A549 (cell line): ENCODE measurements around the gene MADD. TPM values are rescaled to one million over a fixed set of nuclear protein-coding genes. Genes with fewer than 3 reads are reported as not detected.

Experiments
- ATAC-seq, 2 experiments: fragments of 200-7000 bp in 1 of 2; fragments of >200 bp in 1 of 2; cut with Nextera tagmentation in 1 of 2; cut with Tn5 transposase in 1 of 2; 3 replicates each; pipeline versions ENCODE4 v1.8.0 to v1.9.1; 2018 to 2020; ENCODE audit warnings: mild to moderate bottlenecking in 1 of 2, moderate library complexity in 1 of 2
- CTCF ChIA-PET: fragments of 300-600 bp; sonication (Branson Sonifier 250); formaldehyde crosslinking; extraction: SDS; loops from one replicate; lab custom pipeline; 2021; ENCODE audit warnings: antibody characterized with exemption, inconsistent platforms; lab: Yijun Ruan, JAX
- POLR2A ChIA-PET: fragments of 350-600 bp; formaldehyde crosslinking; extraction: SDS; loops from one replicate; lab custom pipeline; 2021; ENCODE audit warnings: antibody characterized with exemption, inconsistent platforms; lab: Yijun Ruan, JAX
- DNase-seq, 2 experiments: peaks; one replicate each; pipeline versions ENCODE4 v3.0.0 to v3.0.0-alpha.2; 2011 to 2016; ENCODE audit warnings: low read depth in 1 of 2, low spot score in 1 of 2
- FAIRE-seq: peaks from 2 replicates; lab custom pipeline; 2011; peaks lifted over from hg19 to GRCh38; lab: Jason Lieb, UNC
- H3K27ac ChIP-seq, 2 experiments: fragments of >200 bp; sonication (Bioruptor Twin); formaldehyde crosslinking; 3 replicates each; pipeline ENCODE4 v1.5.1; 2016 to 2017
- H3K4me1 ChIP-seq: fragments of >200 bp; sonication (Bioruptor Twin); formaldehyde crosslinking; 3 replicates; pipeline ENCODE4 v1.6.1; 2016
- H3K4me2 ChIP-seq: fragments of >200 bp; sonication (Bioruptor Twin); formaldehyde crosslinking; 3 replicates; pipeline ENCODE4 v1.6.1; 2016
- H3K4me3 ChIP-seq: fragments of >200 bp; sonication (Bioruptor Twin); formaldehyde crosslinking; 3 replicates; pipeline ENCODE4 v1.5.1; 2016
- H3K9me3 ChIP-seq: fragments of >200 bp; sonication (Bioruptor Twin); formaldehyde crosslinking; 3 replicates; pipeline ENCODE4 v1.6.1; 2016
- ATOH8 ChIP-seq: fragments of 250-450 bp; sonication (Bioruptor Pico); IDR thresholded peaks from 2 replicates; pipeline ENCODE4 v1.5.0; 2020; ENCODE audit warnings: low read depth, mild to moderate bottlenecking, moderate library complexity
- CEBPB ChIP-seq, 2 experiments: fragments of >200 bp in 1 of 2; sonication (Bioruptor Twin) in 1 of 2; formaldehyde crosslinking in 1 of 2; IDR thresholded peaks; 2 replicates each; pipeline ENCODE4 v1.6.1; 2012 to 2016
- CHD4 ChIP-seq: fragments of 200-600 bp; sonication (generic); IDR thresholded peaks from 2 replicates; pipeline ENCODE4 v1.6.1; 2016; ENCODE audit warnings: antibody characterized with exemption, mild to moderate bottlenecking, borderline replicate concordance
- CTCF ChIP-seq: fragments of >200 bp; sonication (Bioruptor Twin); formaldehyde crosslinking; IDR thresholded peaks from 3 replicates; pipeline ENCODE4 v1.5.1; 2016
- EHF ChIP-seq: fragments of 250-450 bp; sonication (Bioruptor Pico); IDR thresholded peaks from 2 replicates; pipeline ENCODE4 v1.5.0; 2020; ENCODE audit warnings: mild to moderate bottlenecking
- GATA3 ChIP-seq: IDR thresholded peaks from 2 replicates; pipeline ENCODE4 v1.6.1; 2012; ENCODE audit warnings: borderline replicate concordance
- HEYL ChIP-seq: fragments of 250-450 bp; sonication (Bioruptor Pico); IDR thresholded peaks from 2 replicates; pipeline ENCODE4 v1.8.0; 2021; ENCODE audit warnings: mild to moderate bottlenecking, moderate library complexity
- HOXA7 ChIP-seq: fragments of 250-450 bp; sonication (Bioruptor Pico); IDR thresholded peaks from 2 replicates; pipeline ENCODE4 v1.5.0; 2020; ENCODE audit warnings: mild to moderate bottlenecking, moderate library complexity
- HOXB5 ChIP-seq: fragments of 250-450 bp; sonication (Bioruptor Pico); IDR thresholded peaks from 2 replicates; pipeline ENCODE4 v1.5.0; 2020; ENCODE audit warnings: mild to moderate bottlenecking, moderate library complexity
- MAZ ChIP-seq: fragments of 150-350 bp; IDR thresholded peaks from 2 replicates; pipeline ENCODE4 v1.6.1; 2014; ENCODE audit warnings: antibody characterized with exemption, low read depth, low read length, borderline replicate concordance
- NPAS2 ChIP-seq: fragments of 250-450 bp; sonication (Bioruptor Pico); IDR thresholded peaks from 2 replicates; pipeline ENCODE4 v1.8.0; 2022; ENCODE audit warnings: mild to moderate bottlenecking, moderate library complexity, borderline replicate concordance
- PHF8 ChIP-seq: fragments of 200-600 bp; sonication (generic); IDR thresholded peaks from 2 replicates; pipeline ENCODE4 v1.6.1; 2016; ENCODE audit warnings: low read depth, mild to moderate bottlenecking, antibody characterized with exemption, moderate library complexity, borderline replicate concordance
- POLR2AphosphoS2 ChIP-seq: conservative IDR thresholded peaks from 2 replicates; pipeline ENCODE4 v1.6.1; 2012; ENCODE audit warnings: low read length, improper control_type of control experiment, inconsistent platforms
- RAD21 ChIP-seq, 2 experiments: fragments of >200 bp in 1 of 2; sonication (Bioruptor Twin) in 1 of 2; formaldehyde crosslinking in 1 of 2; IDR thresholded peaks in 1 of 2; conservative IDR thresholded peaks in 1 of 2; 2 replicates in 1 of 2; 3 replicates in 1 of 2; pipeline ENCODE4 v1.6.1; 2012 to 2018; ENCODE audit warnings: inconsistent platforms in 1 of 2
- RCOR1 ChIP-seq: fragments of 150-350 bp; IDR thresholded peaks from 2 replicates; pipeline ENCODE4 v1.6.1; 2014; ENCODE audit warnings: antibody characterized with exemption, low read length, low read depth
- REST ChIP-seq: fragments of 200-600 bp; sonication (generic); IDR thresholded peaks from 2 replicates; pipeline ENCODE4 v1.6.1; 2016; ENCODE audit warnings: antibody characterized with exemption, mild to moderate bottlenecking, moderate library complexity
- RNF2 ChIP-seq: fragments of 200-600 bp; sonication (generic); IDR thresholded peaks from 2 replicates; pipeline ENCODE4 v1.6.1; 2016; ENCODE audit warnings: low read depth, mild to moderate bottlenecking, antibody characterized with exemption, moderate library complexity, borderline replicate concordance
- WGBS: methylation state at CpG from one replicate; pipeline ENCODE4 v1.1.6; 2017; ENCODE audit errors: missing lambda C conversion rate; 5-methylcytosine and 5-hydroxymethylcytosine counted together
- polyA plus RNA-seq, 4 experiments: library from polyadenylated mRNA; depleted of rRNA in 3 of 4; stranded (reverse); fragments of >200 nt; fragmentation: RNase III in 1 of 4; extraction: RNeasy Plus Mini Kit Qiagen cat#74134 plus additional on column Dnase treatment in 1 of 4; gene quantifications; 2 replicates in 3 of 4; 3 replicates in 1 of 4; pipeline ENCODE4 v1.2.3, GENCODE V29; 2011 to 2017
- TF ChIP-seq, protein P1 (sequence below): IDR thresholded peaks from 2 replicates; pipeline ENCODE4 v1.6.1; 2012
- TF ChIP-seq, protein P2 (sequence below): IDR thresholded peaks from 2 replicates; pipeline ENCODE4 v1.6.1; 2012; ENCODE audit warnings: low read depth, borderline replicate concordance
- TF ChIP-seq, protein P3 (sequence below): fragments of 150-350 bp; IDR thresholded peaks from 2 replicates; pipeline ENCODE4 v1.6.1; 2014; ENCODE audit warnings: low read depth, mild to moderate bottlenecking, low read length

The MADD gene
- polyA plus RNA-seq, 2 of the 4 experiments (the other 2 are of a cell fraction) = 16.7 to 25.2 TPM

DNA sequence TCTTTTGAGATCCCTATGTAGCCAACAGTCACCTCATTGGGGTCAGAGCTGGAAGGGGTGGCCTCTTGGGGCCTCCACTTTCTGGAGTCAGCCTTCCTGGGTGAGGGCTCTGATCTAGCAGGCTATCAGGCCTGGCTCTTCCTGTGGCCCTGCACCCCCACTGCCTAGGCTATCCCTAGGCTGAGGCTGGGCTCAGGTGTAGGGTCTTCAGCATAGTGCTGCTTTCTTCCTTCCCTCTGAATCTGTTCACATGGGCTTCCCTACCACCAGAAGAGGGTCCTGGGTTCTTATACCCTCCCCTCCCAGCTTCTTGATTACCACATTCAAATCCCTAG, 108.9 kb downstream of the MADD start:
- TF ChIP-seq REST (no peak), PHF8 (no peak), MAZ (no peak), ATOH8 (no peak), RCOR1 (no peak), NPAS2 (CRISPR knock-in tag) (no peak)
- TF ChIP-seq, protein P1, sequence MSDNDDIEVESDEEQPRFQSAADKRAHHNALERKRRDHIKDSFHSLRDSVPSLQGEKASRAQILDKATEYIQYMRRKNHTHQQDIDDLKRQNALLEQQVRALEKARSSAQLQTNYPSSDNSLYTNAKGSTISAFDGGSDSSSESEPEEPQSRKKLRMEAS = no peak
- TF ChIP-seq, all 56 proteins: peak for 0
- ATAC-seq (no peak), FAIRE-seq (no peak), DNase-seq (no peak)
- Histone ChIP-seq H3K4me1 (peaks cover 21% of the 10 kb centered on the region), H3K27ac (no peak overlapping the region), H3K4me2 (no peak overlapping the region), H3K9me3 (no peaks in the 10 kb centered on the region), H3K4me3 (no peak overlapping the region)
- ChIA-PET POLR2A (no interaction called here), CTCF (interaction anchor here (1.1 to 2.4 kb wide), 3 partner anchors 8 to 33 kb away, joined by 3 to 8 read pairs (median 6); no protein-coding TSS in a partner anchor)

DNA sequence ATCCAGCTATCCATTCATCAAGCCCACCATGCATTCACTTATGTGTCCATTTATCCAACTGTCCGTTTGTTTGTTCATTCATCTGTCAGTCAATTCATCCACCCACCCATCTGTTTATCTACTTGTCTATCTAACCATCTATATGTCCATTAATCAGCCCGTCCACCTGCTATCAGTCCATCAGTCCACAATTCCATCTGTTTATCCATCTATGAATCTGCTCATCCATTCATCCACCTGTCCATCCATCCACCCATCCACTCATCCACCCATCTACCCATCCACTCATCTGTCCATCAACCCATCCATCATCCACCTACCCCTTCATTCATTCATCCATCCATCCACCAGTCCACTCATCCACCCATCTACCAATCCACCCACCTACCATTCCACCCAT, 109.4 kb downstream of the MADD start:
- peaks cover 17% of the 10 kb centered on the region for H3K4me1 ChIP-seq
- H3K4me2 ChIP-seq = no peak overlapping the region
- FAIRE-seq (no peak), DNase-seq (no peak), ATAC-seq (no peak)
- 39% methylated on average over 2 of the region's 2 CpGs for WGBS
- TF ChIP-seq, protein P2, sequence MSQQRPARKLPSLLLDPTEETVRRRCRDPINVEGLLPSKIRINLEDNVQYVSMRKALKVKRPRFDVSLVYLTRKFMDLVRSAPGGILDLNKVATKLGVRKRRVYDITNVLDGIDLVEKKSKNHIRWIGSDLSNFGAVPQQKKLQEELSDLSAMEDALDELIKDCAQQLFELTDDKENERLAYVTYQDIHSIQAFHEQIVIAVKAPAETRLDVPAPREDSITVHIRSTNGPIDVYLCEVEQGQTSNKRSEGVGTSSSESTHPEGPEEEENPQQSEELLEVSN = no peak
- TF ChIP-seq CTCF (no peak), CHD4 (no peak), HOXA7 (CRISPR knock-in tag) (no peak), CEBPB (IDR thresholded peaks at IDR 0.05) (no peak), EHF (no peak), POLR2AphosphoS2 (no peak), HEYL (CRISPR knock-in tag) (no peak), GATA3 (no peak), RNF2 (no peak), RAD21 (conservative IDR thresholded peaks at IDR 0.05 in 1 of 2, IDR thresholded peaks at IDR 0.05 in 1 of 2) (no peak), HOXB5 (CRISPR knock-in tag) (no peak)
- TF ChIP-seq, protein P1 = no peak
- TF ChIP-seq, protein P3, sequence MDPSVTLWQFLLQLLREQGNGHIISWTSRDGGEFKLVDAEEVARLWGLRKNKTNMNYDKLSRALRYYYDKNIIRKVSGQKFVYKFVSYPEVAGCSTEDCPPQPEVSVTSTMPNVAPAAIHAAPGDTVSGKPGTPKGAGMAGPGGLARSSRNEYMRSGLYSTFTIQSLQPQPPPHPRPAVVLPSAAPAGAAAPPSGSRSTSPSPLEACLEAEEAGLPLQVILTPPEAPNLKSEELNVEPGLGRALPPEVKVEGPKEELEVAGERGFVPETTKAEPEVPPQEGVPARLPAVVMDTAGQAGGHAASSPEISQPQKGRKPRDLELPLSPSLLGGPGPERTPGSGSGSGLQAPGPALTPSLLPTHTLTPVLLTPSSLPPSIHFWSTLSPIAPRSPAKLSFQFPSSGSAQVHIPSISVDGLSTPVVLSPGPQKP = no peak
- H3K9me3 ChIP-seq = no peaks in the 10 kb centered on the region
- no peak overlapping the region for H3K4me3 ChIP-seq
- no peak overlapping the region for H3K27ac ChIP-seq
- ChIA-PET POLR2A (no interaction called here), CTCF (interaction anchor here (0.5 to 2.4 kb wide), 5 partner anchors 8 to 60 kb away, joined by 3 to 8 read pairs (median 3); no protein-coding TSS in a partner anchor)
